Mucosa of gallbladder (tissue), 1 donor: ENCODE measurements around the gene SHISA8. TPM values are rescaled to one million over a fixed set of nuclear protein-coding genes. Genes with fewer than 3 reads are reported as not detected.
"Not testable (repeated sequence)": the region's sequence is repeated elsewhere in the genome, so short reads cannot be mapped to it uniquely, and the experiment has no call there.

Experiments
- DNase-seq: peaks from one replicate; pipeline ENCODE4 v3.0.0-alpha.2; 2020; ENCODE audit warnings: low spot score
- total RNA-seq: library from RNA; stranded (reverse); gene quantifications from one replicate; pipeline ENCODE4 v1.2.1, GENCODE V29; 2021
- donor health status: DM: no; HTN: no; CAD: no.

The SHISA8 gene
- 1.4 TPM for total RNA-seq

- DNase-seq = no peak
These were observed at the start of gene SHISA8 for GRCh38 chr22:41915035-41915785. Gene SHISA8 (minus strand): TSS chr22:41915074. CDS start chr22:41914667, 407 bp downstream.

GRCh38 chr22:41964112-41964491, 49.2 kb upstream of the SHISA8 start:
- no peak for DNase-seq

- no peak for DNase-seq
These were observed 48.7 kb upstream of the SHISA8 start for GRCh38 chr22:41963453-41964111.

- no peak for DNase-seq
These were observed 43.2 kb upstream of the SHISA8 start for GRCh38 chr22:41957941-41958556.

DNA sequence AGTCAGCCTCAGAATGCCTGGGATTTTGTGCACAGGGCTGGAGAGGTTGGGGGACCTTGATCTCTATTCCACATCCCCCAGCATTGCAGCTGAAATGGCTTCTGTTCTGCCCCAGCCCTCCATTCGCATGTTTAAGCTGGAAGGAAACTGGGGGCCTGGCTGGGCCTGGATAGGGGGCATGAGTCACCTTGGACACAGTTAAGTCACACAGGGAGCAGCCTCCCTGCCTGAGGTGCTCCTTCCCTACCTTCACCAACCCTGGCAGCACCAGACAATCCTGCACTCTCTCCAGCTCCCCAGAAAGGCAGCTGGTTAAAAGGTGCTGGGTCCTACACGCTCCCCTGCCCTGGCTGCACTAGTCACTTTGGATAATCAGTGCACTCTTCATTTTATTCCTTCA, 37.8 kb upstream of the SHISA8 start:
- DNase-seq = no peak

- DNase-seq = no peak
These were observed 37.1 kb upstream of the SHISA8 start, which contains the start of gene SMIM45 for GRCh38 chr22:41951898-41952474. Gene SMIM45 (plus strand): TSS chr22:41952150.

- DNase-seq = no peak
These were observed 34.6 kb upstream of the SHISA8 start for GRCh38 chr22:41949297-41949965.

DNA sequence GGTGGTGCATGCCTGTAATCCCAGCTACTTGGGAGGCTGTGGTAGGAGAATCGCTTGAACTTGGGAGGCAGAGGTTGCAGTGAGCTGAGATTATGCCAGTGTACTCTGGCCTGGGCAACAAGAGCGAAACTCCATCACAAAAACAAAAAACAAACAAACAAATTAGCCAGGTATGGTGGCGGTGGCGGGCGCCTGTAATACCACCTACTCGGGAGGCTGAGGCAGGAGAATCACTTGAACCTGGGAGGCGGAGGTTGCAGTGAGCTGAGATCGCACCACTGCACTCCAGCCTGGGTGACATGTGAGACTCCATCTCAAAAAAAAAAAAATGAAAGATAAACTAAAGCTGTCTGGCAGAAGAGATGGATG, 34.0 kb upstream of the SHISA8 start:
- not testable (repeated sequence) for DNase-seq

GRCh38 chr22:41948142-41948541, 33.3 kb upstream of the SHISA8 start:
- DNase-seq = no peak

DNA sequence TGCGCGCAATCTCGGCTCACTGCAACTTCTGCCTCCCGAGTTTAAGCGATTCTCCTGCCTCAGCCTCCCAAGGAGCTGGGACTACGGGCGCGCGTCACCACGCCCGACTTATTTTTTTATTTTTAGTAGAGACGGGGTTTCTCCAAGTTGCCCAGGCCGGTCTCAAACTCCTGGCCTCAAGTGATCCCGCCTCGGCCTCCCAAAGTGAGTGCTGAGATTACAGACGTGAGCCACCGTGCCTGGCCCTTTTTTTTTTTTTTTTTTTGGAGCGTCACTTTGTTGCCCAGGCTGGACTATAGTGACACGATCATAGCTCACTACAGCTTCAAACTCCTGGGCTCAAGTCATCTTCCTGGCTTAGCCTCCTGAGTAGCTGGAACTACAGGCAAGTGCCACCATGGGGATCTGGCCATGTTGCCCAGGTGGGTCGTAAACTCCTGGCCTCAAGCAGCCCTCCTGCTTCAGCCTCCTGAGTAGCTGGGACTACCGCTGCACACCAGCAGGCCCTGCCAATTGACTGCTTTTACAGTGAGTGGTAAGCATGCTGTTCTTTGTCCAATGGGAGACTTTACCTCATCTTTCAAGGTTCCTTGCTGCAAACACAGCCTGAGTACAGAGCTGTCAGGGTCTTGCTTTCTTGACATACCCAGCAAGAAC, 32.7 kb upstream of the SHISA8 start:
- DNase-seq = no peak

DNA sequence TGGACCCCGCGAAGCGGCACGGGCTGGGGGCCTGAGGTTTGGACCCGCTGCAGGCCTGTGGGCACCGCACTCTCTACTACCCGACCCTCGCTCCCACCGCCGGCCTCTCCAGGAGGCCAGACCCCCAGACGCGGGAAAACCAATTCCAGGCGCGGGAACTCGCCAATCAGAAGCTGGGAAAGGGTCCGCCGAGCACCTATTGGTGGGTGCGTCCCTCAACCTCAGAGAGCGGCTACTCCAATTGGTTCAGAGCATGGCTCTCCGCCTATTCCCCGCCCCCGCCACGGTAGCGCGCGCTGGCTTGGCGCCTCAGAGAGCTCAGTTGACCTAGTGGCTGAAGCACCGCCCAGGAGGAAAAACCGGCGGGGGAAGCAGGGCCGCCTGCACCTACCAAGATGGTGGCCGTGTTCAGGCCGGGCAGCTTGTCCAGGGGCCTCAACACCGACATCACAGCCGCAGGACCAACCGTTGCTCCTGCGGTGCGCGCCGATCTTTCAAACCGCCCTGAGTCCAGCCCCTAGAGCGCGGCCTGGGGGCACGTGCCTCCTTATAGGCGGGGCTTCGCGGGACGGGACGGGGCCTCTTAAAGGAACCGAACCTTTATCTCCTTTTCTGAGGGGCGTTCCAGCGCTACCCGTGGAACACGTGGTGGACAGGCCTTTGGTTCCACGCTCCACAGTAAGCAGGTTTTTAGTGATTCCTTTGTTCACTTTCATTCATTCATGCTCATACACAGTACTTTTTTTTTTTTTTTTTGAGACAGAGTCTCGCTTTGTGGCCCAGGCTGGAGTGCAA, 32.0 kb upstream of the SHISA8 start, which contains the start of gene CENPM:
TSS of gene CENPM (minus strand) at position 524 of the 795 bp plus-strand sequence. CDS start at position 448, 76 bp downstream.
- DNase-seq = peak; percentile 91

DNA sequence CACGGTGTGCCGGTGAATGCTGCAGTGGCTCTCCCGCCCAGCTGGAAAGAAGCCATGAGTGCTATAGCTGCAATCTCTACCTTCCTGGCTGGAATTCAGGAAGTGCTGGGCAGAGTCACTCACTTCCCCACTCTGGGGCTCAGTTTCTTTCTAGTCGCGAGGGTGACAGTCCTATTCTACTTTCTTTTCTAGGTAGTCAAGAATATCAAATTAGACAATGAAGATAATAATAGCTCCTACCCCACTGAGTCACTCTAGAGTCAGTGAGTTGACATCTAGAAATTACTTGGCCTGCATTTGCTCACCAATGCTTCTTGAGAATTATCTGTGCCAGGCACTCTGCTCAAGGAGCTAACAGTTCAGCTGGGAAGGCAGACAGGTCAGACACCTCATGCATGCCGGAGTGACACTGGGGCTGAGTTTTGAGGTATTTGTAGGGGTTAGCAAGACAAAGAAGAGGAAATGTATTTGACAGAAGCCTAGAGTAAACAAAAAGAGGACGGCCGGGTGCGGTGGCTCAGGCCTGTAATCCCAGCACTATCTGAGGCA, 28.9 kb upstream of the SHISA8 start:
- DNase-seq = no peak

GRCh38 chr22:41940832-41941765, 26.2 kb upstream of the SHISA8 start:
- peak; percentile 92 for DNase-seq

GRCh38 chr22:41939981-41940831, 25.3 kb upstream of the SHISA8 start:
- DNase-seq = peak; percentile 85

DNA sequence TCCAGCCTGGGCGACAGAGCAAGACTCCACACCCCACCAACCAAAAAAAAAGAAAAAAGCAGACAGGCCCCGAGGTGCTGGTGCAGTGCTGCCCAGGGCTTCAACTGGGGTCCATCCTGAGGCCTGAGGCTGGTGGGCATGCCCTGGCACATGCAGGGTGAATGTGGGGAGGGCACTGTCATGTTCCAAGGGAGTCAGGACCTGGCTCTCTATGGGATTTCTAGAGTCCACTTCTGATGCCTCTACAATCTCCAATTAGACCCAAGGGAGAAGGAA, 22.0 kb upstream of the SHISA8 start:
- no peak for DNase-seq

DNA sequence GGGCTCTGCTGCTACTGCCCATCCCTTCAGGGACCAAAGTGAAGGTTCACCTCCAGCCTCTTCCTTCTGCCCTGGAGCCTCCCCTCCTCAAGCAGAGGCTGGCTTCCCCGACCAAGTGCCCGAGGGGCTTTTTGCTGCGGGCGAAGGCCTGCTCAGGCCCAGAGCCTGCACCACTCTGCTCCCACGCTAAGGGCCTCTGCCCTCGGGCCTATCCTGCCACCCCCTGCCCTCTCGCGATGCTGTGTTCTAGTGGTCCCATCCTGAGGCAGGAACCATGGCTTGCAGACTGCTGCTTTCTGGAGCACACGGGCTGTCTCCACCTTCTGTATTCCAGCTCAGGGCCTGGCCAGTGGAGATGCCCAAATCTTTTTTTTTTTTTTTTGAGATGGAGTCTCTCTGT, 20.6 kb upstream of the SHISA8 start:
- DNase-seq = no peak

DNA sequence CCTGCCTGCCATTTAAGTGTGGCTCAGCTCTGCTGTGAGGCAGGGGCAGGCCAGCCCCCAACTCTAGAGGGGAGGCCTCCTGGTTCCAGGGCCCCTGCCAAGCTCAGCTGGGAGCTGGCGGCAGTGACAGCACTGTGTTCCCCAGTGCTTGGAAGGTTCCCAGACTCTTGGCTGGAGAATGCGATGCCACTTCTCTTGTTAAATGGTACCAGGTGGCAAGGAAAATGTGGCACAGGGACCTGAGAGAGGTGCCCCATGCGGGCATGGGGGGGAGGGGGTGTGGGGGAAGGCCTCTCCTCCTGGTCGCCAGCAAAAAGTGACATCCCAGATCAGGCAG, 20.1 kb upstream of the SHISA8 start:
- no peak for DNase-seq

DNA sequence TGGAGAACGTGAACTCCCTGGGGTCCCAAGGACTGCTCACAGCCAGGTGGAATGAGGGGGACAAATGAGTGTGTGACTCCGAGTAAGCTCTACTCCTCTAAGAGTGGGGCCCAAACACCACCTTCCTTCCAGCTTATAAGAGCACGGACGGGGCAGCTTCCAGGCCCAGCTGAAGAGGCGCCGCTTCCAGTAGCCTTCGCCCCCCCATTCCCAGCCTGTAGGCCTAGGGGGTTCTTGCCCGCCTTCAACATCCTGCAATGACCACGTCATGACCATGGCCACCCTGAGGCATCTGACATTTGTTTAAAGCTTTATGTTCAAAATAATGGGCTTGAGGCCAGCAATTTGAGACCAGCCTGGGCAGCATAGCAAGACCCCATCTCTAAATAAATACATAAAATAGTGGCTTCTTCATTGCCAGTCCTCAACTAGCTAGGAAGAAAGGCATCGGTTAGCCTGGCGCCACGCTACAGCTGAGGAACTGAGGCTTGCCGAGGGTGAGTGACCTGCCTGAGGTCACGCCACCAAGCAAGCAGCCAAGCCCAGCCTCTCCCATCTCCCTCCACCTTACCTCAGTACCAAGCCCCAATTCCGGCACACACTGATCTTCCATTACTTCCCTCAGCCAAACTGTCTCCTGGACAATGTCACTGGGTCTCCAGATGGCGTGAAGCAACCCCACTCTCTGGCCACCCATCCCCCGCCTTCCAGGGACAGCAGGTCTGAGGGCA, 19.6 kb upstream of the SHISA8 start:
- no peak for DNase-seq
